A549 (cell line): ENCODE results near the gene SGCE. TPM values are rescaled to one million over a fixed set of nuclear protein-coding genes. Genes with fewer than 3 reads are reported as not detected.

Experiments used
- ATAC-seq, 2 experiments: fragments of 200-7000 bp in 1 of 2; fragments of >200 bp in 1 of 2; cut with Nextera tagmentation in 1 of 2; cut with Tn5 transposase in 1 of 2; 3 replicates each; pipeline versions ENCODE4 v1.8.0 to v1.9.1; 2018 to 2020; ENCODE audit warnings: mild to moderate bottlenecking in 1 of 2, moderate library complexity in 1 of 2
- CTCF ChIA-PET: fragments of 300-600 bp; sonication (Branson Sonifier 250); formaldehyde crosslinking; extraction: SDS; loops from one replicate; lab custom pipeline; 2021; ENCODE audit warnings: antibody characterized with exemption, inconsistent platforms; lab: Yijun Ruan, JAX
- POLR2A ChIA-PET: fragments of 350-600 bp; formaldehyde crosslinking; extraction: SDS; loops from one replicate; lab custom pipeline; 2021; ENCODE audit warnings: antibody characterized with exemption, inconsistent platforms; lab: Yijun Ruan, JAX
- DNase-seq, 2 experiments: peaks; one replicate each; pipeline versions ENCODE4 v3.0.0 to v3.0.0-alpha.2; 2011 to 2016; ENCODE audit warnings: low read depth in 1 of 2, low spot score in 1 of 2
- FAIRE-seq: peaks from 2 replicates; lab custom pipeline; 2011; peaks lifted over from hg19 to GRCh38; lab: Jason Lieb, UNC
- H3K27ac ChIP-seq, 2 experiments: fragments of >200 bp; sonication (Bioruptor Twin); formaldehyde crosslinking; 3 replicates each; pipeline ENCODE4 v1.5.1; 2016 to 2017
- H3K4me1 ChIP-seq: fragments of >200 bp; sonication (Bioruptor Twin); formaldehyde crosslinking; 3 replicates; pipeline ENCODE4 v1.6.1; 2016
- H3K4me2 ChIP-seq: fragments of >200 bp; sonication (Bioruptor Twin); formaldehyde crosslinking; 3 replicates; pipeline ENCODE4 v1.6.1; 2016
- H3K4me3 ChIP-seq: fragments of >200 bp; sonication (Bioruptor Twin); formaldehyde crosslinking; 3 replicates; pipeline ENCODE4 v1.5.1; 2016
- H3K9me3 ChIP-seq: fragments of >200 bp; sonication (Bioruptor Twin); formaldehyde crosslinking; 3 replicates; pipeline ENCODE4 v1.6.1; 2016
- BHLHE40 ChIP-seq: IDR thresholded peaks from 2 replicates; pipeline ENCODE4 v1.6.1; 2012; ENCODE audit warnings: low read depth, low read length, inconsistent platforms
- CBX8 ChIP-seq: fragments of 200-600 bp; sonication (generic); IDR thresholded peaks from 2 replicates; pipeline ENCODE4 v1.6.1; 2016
- CTCF ChIP-seq: fragments of >200 bp; sonication (Bioruptor Twin); formaldehyde crosslinking; IDR thresholded peaks from 3 replicates; pipeline ENCODE4 v1.5.1; 2016
- E2F6 ChIP-seq: IDR thresholded peaks from 2 replicates; pipeline ENCODE4 v1.6.1; 2012; ENCODE audit warnings: low read depth, borderline replicate concordance
- FOXS1 ChIP-seq: fragments of 250-450 bp; sonication (Bioruptor Pico); IDR thresholded peaks from 2 replicates; pipeline ENCODE4 v1.5.0; 2020; ENCODE audit warnings: mild to moderate bottlenecking, moderate library complexity
- HES2 ChIP-seq: fragments of >200 bp; sonication (Bioruptor Twin); formaldehyde crosslinking; IDR thresholded peaks from 2 replicates; pipeline ENCODE4 v1.6.1; 2016
- HOXB5 ChIP-seq: fragments of 250-450 bp; sonication (Bioruptor Pico); IDR thresholded peaks from 2 replicates; pipeline ENCODE4 v1.5.0; 2020; ENCODE audit warnings: mild to moderate bottlenecking, moderate library complexity
- MAZ ChIP-seq: fragments of 150-350 bp; IDR thresholded peaks from 2 replicates; pipeline ENCODE4 v1.6.1; 2014; ENCODE audit warnings: antibody characterized with exemption, low read depth, low read length, borderline replicate concordance
- PHF8 ChIP-seq: fragments of 200-600 bp; sonication (generic); IDR thresholded peaks from 2 replicates; pipeline ENCODE4 v1.6.1; 2016; ENCODE audit warnings: low read depth, mild to moderate bottlenecking, antibody characterized with exemption, moderate library complexity, borderline replicate concordance
- POLR2AphosphoS2 ChIP-seq: conservative IDR thresholded peaks from 2 replicates; pipeline ENCODE4 v1.6.1; 2012; ENCODE audit warnings: low read length, improper control_type of control experiment, inconsistent platforms
- RAD21 ChIP-seq, 2 experiments: fragments of >200 bp in 1 of 2; sonication (Bioruptor Twin) in 1 of 2; formaldehyde crosslinking in 1 of 2; IDR thresholded peaks in 1 of 2; conservative IDR thresholded peaks in 1 of 2; 2 replicates in 1 of 2; 3 replicates in 1 of 2; pipeline ENCODE4 v1.6.1; 2012 to 2018; ENCODE audit warnings: inconsistent platforms in 1 of 2
- SREBF2 ChIP-seq: fragments of 450-650 bp; IDR thresholded peaks from 2 replicates; pipeline ENCODE4 v1.6.1; 2014; ENCODE audit warnings: mild to moderate bottlenecking, moderate library complexity
- TFCP2L1 ChIP-seq: fragments of 250-450 bp; sonication (Bioruptor Pico); IDR thresholded peaks from 2 replicates; pipeline ENCODE4 v1.5.0; 2021; ENCODE audit warnings: mild to moderate bottlenecking
- TP53 ChIP-seq: fragments of 250-450 bp; sonication (Bioruptor Pico); IDR thresholded peaks from 2 replicates; pipeline ENCODE4 v1.5.0; 2021; ENCODE audit warnings: mild to moderate bottlenecking, moderate library complexity
- ZC3H11A ChIP-seq: fragments of 450-650 bp; IDR thresholded peaks from 2 replicates; pipeline ENCODE4 v1.6.1; 2014; ENCODE audit warnings: antibody characterized with exemption, mild to moderate bottlenecking
- WGBS: methylation state at CpG from one replicate; pipeline ENCODE4 v1.1.6; 2017; ENCODE audit errors: missing lambda C conversion rate; 5-methylcytosine and 5-hydroxymethylcytosine counted together
- polyA plus RNA-seq, 4 experiments: library from polyadenylated mRNA; depleted of rRNA in 3 of 4; stranded (reverse); fragments of >200 nt; fragmentation: RNase III in 1 of 4; extraction: RNeasy Plus Mini Kit Qiagen cat#74134 plus additional on column Dnase treatment in 1 of 4; gene quantifications; 2 replicates in 3 of 4; 3 replicates in 1 of 4; pipeline ENCODE4 v1.2.3, GENCODE V29; 2011 to 2017
- TF ChIP-seq, protein P1 (sequence below): fragments of 150-350 bp; IDR thresholded peaks from 2 replicates; pipeline ENCODE4 v1.6.1; 2014; ENCODE audit warnings: low read depth, mild to moderate bottlenecking, low read length
- TF ChIP-seq, protein P2 (sequence below): fragments of 250-450 bp; sonication (Bioruptor Pico); IDR thresholded peaks from 2 replicates; pipeline ENCODE4 v1.5.0; 2021; ENCODE audit warnings: mild to moderate bottlenecking, moderate library complexity, borderline replicate concordance

Gene SGCE
- polyA plus RNA-seq, 2 of the 4 experiments (the other 2 are of a cell fraction), result 60.1 to 97.2 TPM

GRCh38 chr7:94697035-94697974 is 41.4 kb upstream of the SGCE start (continued):
- TF ChIP-seq POLR2AphosphoS2 (no peak), RAD21 (conservative IDR thresholded peaks at IDR 0.05 in 1 of 2, IDR thresholded peaks at IDR 0.05 in 1 of 2) (0 out of 5 replicates have a peak, but pooled peaks have one; percentile 12 to 33), ZC3H11A (no peak), HOXB5 (CRISPR knock-in tag) (0 out of 2 replicates have a peak, but pooled peaks have one; percentile 18), HES2 (peak; percentile 85)

GRCh38 chr7:94687810-94688209 is 31.9 kb upstream of the SGCE start:
- Histone ChIP-seq H3K9me3 (no peaks in the 10 kb centered on the region), H3K4me1 (no peaks in the 10 kb centered on the region), H3K4me3 (no peak overlapping the region), H3K4me2 (no peak overlapping the region), H3K27ac (peak overlapping the region in 1 of 2 experiments; percentile 41; a peak in 2 of 6 replicates)
- WGBS, result 44% methylated on average over 2 of the region's 2 CpGs
- FAIRE-seq (no peak), DNase-seq (no peak), ATAC-seq (no peak)
- ChIA-PET POLR2A (no interaction called here), CTCF (no interaction called here)
- TF ChIP-seq TFCP2L1 (CRISPR knock-in tag) (no peak), MAZ (no peak), FOXS1 (CRISPR knock-in tag) (no peak), PHF8 (no peak), TP53 (CRISPR knock-in tag) (no peak), BHLHE40 (no peak), HOXB5 (CRISPR knock-in tag) (no peak), POLR2AphosphoS2 (no peak), SREBF2 (no peak)
- TF ChIP-seq, protein P1, sequence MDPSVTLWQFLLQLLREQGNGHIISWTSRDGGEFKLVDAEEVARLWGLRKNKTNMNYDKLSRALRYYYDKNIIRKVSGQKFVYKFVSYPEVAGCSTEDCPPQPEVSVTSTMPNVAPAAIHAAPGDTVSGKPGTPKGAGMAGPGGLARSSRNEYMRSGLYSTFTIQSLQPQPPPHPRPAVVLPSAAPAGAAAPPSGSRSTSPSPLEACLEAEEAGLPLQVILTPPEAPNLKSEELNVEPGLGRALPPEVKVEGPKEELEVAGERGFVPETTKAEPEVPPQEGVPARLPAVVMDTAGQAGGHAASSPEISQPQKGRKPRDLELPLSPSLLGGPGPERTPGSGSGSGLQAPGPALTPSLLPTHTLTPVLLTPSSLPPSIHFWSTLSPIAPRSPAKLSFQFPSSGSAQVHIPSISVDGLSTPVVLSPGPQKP, result no peak
- TF ChIP-seq, protein P2, sequence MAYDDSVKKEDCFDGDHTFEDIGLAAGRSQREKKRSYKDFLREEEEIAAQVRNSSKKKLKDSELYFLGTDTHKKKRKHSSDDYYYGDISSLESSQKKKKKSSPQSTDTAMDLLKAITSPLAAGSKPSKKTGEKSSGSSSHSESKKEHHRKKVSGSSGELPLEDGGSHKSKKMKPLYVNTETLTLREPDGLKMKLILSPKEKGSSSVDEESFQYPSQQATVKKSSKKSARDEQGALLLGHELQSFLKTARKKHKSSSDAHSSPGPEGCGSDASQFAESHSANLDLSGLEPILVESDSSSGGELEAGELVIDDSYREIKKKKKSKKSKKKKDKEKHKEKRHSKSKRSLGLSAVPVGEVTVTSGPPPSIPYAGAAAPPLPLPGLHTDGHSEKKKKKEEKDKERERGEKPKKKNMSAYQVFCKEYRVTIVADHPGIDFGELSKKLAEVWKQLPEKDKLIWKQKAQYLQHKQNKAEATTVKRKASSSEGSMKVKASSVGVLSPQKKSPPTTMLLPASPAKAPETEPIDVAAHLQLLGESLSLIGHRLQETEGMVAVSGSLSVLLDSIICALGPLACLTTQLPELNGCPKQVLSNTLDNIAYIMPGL, result no peak

DNA sequence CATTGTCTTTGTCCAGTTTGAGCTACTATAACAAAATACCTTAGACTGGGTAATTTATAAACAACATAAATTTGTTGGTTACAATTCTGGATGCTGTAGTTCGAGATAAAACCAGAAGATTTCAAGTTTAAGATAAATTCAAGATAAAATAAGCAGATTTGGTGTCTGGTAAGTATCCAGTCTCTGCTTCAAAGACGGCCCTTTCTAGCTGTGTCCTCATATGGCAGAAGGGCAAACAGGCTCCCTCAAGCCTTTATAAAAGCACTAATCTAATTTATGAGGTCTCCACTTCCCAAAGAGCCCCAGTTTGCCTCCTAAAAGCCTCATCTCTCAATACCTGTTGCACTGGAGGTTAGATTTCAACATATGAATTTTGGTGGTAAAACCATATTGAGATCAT is 31.1 kb upstream of the SGCE start:
- no peak for DNase-seq
- no peak overlapping the region for H3K4me2 ChIP-seq
- H3K9me3 ChIP-seq, result no peaks in the 10 kb centered on the region
- FAIRE-seq, result no peak
- CTCF ChIA-PET, result interaction anchor here (1.2 kb wide), 1 partner anchor 11 kb away, joined by 3 read pairs; no protein-coding TSS in a partner anchor
- H3K4me1 ChIP-seq, result no peaks in the 10 kb centered on the region
- TF ChIP-seq CTCF, result no peak
- TF ChIP-seq PHF8, result no peak
- no peak for TF ChIP-seq E2F6
- no peak for TF ChIP-seq FOXS1 (CRISPR knock-in tag)
- no peak for TF ChIP-seq CBX8
- TF ChIP-seq, all 56 proteins: peak for 0
- ATAC-seq, result no peak
- POLR2A ChIA-PET, result no interaction called here
- H3K4me3 ChIP-seq, result no peak overlapping the region
- WGBS, result 47% methylated on average over 2 of the region's 2 CpGs
- H3K27ac ChIP-seq, result no peak overlapping the region
